HG03139 (cell line): ENCODE results near the gene AIPL1.

Source experiments
- ATAC-seq: cut with Tn5 transposase; IDR thresholded peaks from one replicate; pipeline ENCODE4 v1.9.1; 2021; ENCODE audit not compliant: unreplicated experiment

AIPL1 gene

DNA sequence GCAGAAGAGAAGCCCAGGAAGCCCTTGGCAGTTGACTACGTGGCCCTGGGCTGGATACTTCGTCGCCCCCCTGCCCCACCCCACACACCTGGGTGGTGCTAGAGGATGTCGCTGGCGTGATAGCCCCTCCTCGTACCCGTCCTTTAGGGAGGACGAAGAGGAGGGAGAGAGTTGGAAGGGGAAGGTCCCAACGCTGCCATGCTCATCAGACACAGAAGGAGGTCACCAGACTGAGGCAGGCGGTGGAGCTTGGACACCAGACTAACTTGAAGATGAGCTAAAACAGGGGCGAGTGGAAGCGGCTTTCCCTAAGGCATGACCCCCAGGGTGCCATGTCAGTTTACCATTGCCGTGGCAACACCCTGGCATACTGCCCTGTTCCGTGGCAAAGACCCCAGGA, 11.0 kb downstream of the AIPL1 start:
- ATAC-seq: no peak

DNA sequence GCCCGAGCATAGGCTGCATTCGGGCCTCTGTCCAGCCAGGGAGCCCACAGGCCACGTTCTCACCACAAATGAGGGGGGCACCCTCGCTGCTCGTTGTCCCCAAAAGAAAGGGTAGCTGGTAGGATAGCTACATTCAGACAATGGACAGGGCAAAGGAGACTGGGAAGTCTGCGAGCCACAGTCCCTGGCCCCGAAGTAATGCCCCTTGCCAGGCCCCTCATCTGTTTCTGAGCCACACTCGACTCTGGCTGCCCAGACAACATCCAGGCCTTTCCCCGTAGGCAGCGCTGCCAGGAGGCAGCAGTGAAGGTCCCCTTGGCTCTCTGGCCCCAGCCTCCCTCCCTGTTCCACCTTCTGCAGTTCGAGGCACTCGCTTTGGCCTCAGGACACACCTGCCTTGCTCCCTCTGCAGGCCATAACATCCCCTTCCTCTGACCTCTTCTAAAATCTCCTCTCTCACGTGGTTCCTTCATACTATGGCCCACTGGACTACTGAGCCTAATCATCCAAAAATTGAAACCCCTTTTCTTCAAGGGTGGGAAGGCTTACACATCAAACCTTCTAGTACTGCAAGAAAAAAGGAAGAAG, 12.2 kb downstream of the AIPL1 start:
- no peak for ATAC-seq

DNA sequence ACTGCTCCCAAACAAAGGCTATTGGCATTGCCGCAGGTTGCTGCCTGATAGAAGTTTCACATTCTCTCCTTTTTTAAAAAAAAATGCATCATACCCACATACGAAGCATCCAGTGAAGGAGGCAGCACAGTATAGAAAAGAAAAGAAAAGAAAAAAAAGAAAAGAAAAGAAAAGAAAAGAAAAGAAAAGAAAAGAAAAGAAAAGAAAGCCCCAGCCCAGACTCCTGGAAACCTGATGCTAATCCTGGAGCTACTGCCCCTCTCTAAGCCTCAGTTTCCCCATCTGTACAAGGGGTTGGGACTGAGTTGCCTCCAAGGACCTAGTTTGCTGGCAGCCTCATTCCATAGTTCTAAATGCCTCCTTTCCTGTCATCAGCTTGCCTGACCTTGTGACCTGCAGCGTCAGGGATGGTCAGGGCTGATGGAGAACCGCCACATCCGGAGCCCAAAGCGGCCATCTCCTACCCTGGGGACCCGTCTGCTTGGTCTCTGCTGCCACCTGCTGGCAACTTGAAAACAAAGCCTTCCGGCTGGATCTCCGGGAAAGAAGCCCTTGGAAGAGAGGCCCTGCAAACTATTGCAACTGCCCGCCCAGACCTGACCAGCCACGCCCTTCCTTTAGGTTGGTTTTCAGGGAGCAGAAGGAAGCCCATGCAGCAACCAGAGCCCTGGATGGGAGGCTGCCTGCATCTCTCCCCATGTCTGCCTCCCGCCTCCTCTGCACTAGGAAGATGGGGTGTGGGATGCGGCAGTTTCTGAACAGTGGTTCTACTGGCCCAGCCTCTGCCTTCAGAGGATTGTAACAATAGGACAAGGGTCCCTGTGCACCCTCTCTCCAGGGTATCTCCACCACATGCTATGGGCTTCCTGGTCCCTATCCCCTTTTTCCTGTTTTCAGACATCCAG, 13.0 kb downstream of the AIPL1 start:
- no peak for ATAC-seq

DNA sequence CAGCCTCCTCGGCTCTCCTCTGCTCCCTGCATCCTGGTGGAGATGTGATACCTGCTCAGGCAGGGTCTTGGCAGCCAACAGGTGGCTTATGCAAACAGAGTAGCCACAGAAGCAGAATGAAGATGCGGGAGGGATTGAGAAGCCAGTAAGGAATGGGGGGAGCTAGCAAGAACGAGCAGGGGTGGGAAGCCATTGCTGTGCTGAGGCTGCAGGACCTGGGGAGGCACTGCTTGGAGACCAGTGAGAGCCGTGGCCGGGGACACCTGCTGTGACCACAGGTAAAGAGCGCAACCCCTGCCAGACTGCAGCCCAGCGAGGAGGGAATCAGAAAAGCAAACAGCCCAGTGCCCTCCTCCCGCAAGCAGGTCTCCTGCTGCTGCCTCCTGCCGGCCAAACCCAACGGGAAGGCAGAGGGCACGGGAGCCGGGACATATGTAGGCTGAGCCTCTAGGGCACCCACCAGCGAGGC, 14.7 kb downstream of the AIPL1 start:
- no peak for ATAC-seq

DNA sequence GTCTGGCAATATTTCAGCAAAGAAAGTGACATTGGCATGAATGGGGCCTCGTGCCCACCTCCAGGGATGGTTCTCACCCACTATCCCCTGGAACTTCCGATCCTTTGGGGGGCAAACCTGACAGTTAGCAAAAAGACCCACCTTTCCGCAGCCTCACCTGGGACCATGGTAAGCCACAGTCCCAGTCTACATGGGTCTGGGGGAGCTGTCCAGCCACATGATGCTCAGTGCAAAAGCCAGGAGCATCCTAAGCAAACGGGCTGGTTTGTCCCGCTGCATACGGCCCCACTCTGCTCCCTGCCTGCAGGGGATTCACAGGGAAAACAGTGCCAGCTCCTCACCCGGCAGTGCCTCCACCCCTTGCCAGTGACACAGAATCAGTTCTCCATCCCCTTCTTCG, 19.3 kb downstream of the AIPL1 start:
- no peak for ATAC-seq

DNA sequence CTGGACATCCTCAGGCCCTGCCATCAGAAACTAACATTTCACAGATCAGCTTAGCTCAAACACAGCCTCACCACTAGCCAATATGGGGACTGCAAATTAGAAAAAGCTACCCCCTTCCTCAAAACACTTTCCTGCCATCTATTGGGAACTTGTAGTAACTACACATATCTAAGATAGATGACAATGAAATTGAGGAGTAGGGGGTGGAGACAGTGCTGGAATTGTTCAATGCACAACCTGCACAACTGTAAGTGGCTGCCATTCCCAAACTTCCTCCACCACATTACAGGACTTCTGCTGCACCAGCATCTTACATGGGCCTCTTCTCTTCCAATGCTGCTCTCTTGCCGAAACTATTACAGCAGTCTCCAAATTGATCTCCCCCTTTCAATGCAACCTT, 21.9 kb downstream of the AIPL1 start:
- no peak for ATAC-seq

DNA sequence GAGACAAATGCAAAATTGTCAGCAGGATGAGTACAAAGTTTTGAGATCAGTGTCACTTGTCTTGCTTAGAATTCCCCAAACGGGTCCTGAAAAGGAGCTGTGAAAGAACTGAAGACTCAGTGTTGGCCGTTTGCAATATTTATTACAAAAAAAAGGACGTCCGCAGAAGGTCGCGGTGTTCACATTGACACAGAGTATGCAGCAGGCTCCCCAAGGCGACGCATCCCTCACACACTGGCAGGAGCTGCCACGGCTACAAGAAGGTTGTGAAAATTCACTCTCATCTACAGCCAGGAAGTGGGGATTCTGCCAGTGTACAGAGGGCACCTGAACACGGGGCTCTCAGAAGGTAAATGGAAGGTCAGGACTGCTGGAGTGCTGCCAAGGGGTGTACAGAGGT, 26.2 kb downstream of the AIPL1 start:
- no peak for ATAC-seq

DNA sequence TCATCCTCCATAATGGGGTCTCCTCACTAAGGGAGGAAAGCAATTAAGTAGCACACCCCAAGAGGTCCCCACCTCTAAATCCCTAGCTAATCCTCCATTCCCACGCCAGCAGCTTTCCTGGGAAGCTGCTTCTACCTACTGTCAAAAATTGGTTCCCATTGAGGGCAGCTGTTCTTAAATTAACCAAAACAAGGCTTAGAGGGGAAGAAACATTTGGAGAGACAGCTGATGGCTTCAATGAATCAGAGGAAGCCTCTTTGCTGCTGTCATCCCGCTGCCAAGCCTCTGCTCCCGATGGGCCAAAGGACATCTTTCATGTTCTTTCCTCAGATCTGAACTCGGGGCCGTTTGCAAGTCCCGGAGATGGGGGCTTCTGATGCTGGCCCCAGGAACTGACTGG, 26.6 kb downstream of the AIPL1 start:
- no peak for ATAC-seq

DNA sequence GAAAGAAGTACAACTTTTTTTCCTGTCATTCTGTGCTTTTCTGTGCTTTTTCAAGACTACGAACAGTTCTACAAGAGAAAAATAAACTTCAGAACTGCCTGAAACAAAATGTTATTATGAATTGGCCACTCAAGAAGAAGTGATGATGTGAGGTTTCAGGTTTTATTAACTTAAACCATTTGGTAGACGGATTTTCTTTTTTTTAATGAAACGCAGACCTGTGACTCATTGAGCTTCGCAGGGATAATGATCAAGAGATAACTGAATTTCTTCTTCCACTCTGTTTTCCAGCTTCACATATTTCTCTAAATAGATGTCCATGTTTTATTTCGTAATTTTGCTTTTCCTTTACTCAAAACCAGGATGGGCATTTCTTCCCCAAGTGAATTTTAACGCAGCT, 32.7 kb downstream of the AIPL1 start:
- no peak for ATAC-seq

DNA sequence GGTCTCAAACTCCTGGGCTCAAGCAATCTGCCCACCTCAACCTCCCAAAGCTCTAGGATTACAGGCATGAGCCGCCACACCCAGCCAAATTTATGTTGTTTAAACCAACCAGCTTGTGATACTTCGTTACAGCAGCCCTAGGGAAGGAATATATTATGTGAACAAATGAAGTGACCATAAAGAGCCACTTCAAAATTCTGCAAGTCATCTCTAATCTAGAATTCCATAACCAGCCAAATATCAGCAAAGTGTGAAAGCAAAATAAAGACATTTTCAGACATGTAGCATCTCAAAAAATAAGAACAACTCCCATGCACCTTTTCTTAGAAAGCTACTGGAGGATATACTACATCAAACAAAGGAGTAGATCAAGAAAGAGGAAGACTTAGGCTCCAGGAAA, 36.0 kb downstream of the AIPL1 start:
- no peak for ATAC-seq

DNA sequence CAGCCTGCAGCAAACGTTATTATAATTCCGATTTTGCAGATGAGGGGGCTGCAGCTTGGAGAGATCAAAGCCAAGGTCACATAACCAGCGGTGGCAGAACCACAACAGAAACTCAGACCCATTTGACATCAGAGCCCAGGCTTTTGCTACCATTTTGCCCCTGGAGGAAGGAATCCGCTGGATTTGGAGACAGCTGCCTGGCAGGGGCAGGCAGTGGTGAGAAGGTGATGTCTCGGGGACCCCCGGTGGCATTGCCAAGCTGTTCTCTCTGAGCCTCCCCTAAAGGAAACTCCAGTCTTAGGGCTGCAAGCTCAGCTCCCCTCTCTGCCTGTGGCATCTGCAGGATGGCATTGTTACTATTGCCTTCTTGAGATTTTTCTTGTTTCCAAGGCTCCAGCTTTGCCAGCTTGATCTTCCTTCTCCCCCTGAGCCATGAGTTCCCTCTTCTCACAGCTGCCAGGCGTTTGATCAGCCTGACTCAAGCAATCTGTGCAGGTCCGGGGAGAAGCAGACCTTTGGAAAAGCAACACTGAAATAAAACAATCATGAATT, 40.8 kb downstream of the AIPL1 start:
- no peak for ATAC-seq

DNA sequence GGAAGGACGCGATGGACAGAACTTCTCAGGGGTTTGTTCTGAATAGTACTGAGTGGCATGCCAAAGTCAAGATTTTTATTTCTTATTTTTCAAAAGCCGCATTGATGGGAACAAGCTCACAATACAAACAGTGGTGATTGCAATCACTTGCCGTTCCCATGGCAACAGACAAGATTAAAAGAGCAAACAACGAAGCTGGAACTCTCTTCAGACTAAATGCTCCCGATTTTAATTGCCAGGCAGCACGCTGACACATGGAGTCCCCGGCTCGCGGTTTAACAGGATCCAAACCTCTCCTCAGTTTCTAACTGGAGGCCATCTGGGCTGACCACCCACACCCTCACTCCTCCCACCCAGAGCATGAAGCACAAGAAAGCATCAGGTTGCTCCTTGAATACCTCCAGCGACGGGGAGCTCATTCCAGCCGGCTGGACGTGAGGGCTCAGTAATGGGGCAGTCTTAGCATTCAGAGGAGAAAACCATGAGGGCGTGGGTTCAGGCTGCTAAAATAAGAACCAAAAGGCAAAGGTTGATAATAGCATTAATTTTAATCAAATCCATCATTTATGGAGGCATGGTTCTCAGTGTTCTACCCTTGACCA, 41.5 kb downstream of the AIPL1 start:
- no peak for ATAC-seq

DNA sequence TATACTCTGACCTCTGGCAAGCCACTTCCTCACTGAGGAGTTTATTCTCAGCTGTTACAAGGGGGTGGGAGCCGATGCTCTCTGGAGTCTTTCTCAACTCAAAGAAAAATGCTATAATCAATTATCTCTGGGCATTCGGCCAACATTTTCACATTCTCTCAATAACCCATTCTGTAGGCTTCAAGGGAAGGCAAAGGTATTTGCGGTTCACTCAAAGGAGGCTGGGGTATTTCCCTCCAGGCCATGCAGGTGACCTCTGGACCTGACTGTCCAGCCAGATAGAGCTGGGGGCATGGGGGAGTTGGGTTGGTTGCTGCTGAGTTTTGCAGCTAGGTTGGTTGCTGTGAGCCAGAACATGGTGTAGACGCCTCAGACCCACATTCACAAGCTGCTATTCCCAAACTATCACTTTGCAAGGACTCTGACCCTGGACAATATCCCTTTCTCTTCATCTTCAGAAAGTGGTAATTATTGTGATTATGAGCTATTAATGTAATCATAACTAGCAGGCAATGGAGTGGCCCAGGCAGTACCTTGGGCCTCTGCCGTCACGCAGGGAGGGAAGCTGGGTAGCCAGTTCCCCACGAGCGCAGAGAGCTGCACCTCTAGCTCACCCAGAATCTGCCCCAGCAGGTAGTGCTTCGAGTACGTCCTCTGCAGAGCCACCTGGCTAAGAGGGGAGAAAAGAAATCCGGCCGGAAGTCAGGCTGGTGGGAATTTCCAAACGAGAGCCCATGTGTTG, 42.1 kb downstream of the AIPL1 start:
- no peak for ATAC-seq

DNA sequence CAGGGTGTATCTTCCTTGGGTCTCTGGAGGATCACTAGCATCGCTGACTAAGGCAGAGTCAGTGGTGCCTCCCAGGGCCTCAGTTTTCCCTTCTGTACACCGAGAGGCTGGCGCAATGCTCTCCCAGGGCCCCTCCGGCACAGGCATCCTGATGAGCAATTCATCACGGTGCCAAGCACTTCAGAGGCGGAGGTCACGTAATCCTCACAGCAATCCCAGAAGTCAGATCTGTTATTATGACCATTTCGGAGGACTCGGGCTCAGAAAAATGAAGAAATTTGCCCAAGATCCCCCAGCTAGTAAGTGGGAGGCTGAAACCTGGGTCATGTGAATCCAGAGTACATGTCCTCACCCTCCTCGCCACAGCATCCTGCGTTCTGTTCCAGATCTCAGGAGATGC, 46.5 kb downstream of the AIPL1 start:
- ATAC-seq: no peak

DNA sequence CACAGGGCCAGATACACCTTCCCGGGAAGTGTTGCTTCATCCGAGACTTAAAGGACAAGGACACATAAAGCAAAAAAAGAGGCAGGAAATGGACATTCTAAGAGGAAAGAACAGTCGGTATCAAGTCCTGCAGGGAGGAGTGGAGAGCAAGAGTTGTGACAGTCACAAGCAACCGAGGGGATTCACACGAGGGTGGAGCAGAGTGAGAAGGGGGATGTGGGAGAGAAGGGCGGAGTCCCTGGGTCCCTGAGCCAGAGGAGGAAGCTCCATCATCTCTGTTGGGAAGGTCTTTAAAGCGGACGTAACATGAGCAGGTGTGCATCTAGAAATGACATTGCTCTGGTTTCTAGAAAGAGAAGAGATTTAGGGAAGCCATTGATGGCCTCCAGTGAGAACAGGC, 47.1 kb downstream of the AIPL1 start:
- ATAC-seq: no peak

DNA sequence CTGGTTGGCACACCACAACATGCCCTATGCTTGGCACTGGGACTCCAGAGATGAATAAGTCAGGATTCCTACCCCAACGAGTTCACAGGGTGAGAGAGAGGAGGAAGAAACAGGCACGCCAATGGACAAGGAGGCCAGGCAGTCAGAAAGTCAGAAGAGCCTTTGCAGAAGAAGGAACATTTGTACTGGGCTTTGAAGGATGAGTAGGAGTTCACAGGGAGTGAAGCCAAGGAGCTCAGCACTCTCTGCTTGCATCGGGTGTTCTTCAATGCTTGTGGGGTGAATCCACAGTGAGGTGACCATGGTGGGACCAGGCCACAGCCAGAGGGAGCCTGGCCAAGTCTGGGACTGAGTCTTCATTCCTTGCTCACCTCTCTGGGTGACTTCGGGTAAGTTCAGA, 47.5 kb downstream of the AIPL1 start:
- ATAC-seq: no peak

DNA sequence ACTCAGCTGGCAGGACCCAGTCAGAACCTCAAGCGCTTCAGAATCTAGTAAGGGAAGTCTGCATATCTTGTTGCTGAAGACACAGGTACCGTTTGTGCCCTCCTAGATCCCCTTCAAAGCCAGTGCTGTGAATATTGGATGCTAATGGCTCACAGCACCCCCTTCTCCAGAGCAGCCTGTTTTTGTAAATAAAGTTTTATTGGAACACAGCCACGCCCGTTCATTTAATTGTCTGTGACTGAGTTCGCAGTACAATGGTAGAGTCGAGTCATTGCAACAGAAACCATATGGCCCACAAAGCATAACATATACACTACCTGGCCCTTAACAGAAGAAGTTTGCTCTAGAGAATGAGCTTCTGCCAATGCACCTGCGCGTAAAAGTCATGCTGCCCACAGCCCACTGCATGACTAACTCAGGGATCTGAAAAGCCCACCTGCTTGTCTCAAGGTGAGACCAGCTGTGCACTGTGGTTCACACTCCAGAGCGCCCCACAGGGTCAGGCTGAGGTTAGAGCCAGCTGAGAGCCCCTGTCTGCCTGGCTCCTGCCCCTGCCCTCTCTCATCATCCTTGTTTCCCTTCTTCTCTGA, 48.8 kb downstream of the AIPL1 start:
- no peak for ATAC-seq

DNA sequence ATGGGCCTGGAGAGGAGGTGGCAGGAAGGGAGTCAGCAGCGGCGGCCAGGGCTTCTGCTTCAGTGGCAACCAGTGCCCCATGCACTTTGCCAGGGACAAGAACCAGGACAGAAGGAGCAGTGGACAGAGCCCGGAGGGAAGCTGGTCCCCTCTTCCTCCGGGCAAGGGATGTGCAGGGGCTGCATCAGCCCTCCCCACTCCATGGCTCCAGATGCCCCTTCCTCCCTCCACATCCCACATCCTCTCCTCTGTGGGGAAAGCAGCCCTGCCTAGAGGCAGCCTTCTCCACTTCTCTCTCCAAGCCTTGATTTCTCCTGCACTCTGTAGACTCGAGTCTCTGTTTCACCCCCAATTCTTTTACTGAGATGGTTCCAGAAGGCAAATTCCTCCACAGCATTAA, 50.4 kb downstream of the AIPL1 start:
- no peak for ATAC-seq

DNA sequence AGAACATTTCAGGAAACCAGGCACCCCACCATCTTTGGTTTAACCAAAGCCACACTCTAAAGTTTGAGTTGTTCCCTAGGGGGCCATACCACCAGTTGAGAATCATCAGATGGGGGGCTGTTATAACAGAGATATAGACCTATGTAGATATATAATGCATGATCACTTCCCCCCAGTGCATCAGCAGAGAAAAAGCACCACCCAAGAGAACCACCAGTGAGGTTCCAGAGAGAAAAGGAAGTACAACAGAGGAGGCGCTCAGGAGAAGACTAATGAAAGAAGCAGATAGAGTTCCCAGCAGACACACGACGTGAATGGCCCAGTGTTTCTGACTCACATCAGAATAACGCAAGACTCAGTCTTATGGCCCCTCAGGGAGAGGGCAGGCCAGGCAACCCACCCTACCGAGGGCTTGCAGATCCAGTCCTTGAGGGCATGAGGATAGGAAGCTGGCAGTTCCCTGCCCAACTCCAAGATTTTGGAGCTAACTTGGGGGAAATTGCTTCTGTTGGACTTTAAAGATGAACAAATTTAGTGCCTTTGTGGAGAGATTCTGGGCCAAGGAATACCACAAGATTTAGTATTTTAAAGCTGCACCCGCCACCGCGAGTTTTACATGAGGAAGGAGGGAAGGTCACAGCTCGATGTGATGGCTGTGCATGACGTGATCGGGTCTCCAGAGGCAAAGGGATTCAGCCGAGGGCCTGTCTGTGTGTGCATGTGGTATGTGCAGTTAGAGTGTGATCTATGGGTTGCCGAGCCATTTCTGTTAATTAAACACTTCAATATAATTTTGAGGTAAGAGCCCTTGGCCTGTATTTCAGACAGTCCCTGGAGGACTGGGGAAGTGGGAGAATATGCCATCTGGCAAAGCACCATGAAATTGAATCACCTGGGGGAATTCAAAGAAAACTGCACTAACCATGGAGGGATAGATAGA, 53.1 kb downstream of the AIPL1 start:
- ATAC-seq: no peak
